Uterus (tissue), 4 donors: Measurements from ENCODE around the gene FIZ1. TPM values are rescaled to one million over a fixed set of nuclear protein-coding genes. Genes with fewer than 3 reads are reported as not detected.

ENCODE experiments used
- DNase-seq, 2 donors: peaks; one replicate each; pipeline ENCODE4 v3.0.0-alpha.2; 2019 to 2020
- H3K27ac ChIP-seq, 2 donors: fragments of 200-600 bp; sonication (generic); 1 replicate in 1 of 2; 2 replicates in 1 of 2; pipeline ENCODE4 v1.5.1; 2016 to 2018
- H3K27me3 ChIP-seq, 2 donors: fragments of 200-600 bp; sonication (generic); one replicate each; pipeline ENCODE4 v1.5.1; 2018 to 2019; ENCODE audit warnings: control low read depth in 1 of 2
- H3K36me3 ChIP-seq, 2 donors: fragments of 200-600 bp; sonication (generic); one replicate each; pipeline ENCODE4 v1.5.1; 2019; ENCODE audit warnings: control low read depth in 1 of 2
- H3K4me1 ChIP-seq, 2 donors: fragments of 200-600 bp; sonication (generic); one replicate each; pipeline ENCODE4 v1.5.1; 2018 to 2019; ENCODE audit warnings: control low read depth in 1 of 2
- H3K4me3 ChIP-seq, 2 donors: fragments of 200-600 bp; sonication (generic); 1 replicate in 1 of 2; 2 replicates in 1 of 2; pipeline ENCODE4 v1.5.1; 2018 to 2019; ENCODE audit warnings: mild to moderate bottlenecking in 1 of 2
- H3K9me3 ChIP-seq, 2 donors: fragments of 200-600 bp; sonication (generic); one replicate each; pipeline ENCODE4 v1.5.1; 2019; ENCODE audit warnings: control low read depth in 1 of 2
- POLR2A ChIP-seq, 2 donors: fragments of 450-650 bp; IDR thresholded peaks; one replicate each; pipeline ENCODE4 v1.6.1; 2016; ENCODE audit warnings: antibody characterized with exemption in 2 of 2, mild to moderate bottlenecking in 1 of 2, moderate library complexity in 1 of 2
- intact Hi-C: fragments of 100-400 bp; cut with DNase I; formaldehyde crosslinking; loops from one replicate; pipeline ENCODE4 v1.15.1; 2023; ENCODE audit warnings: low total_unique reads
- total RNA-seq, 4 donors: library from RNA; depleted of rRNA in 3 of 4; stranded (reverse); fragments of >200 nt in 3 of 4; gene quantifications; one replicate each; pipeline versions ENCODE4 v1.1.0 to v1.2.4, GENCODE V29; 2014 to 2023
- TF ChIP-seq, protein P1 (sequence below), 4 experiments: fragments of 200-600 bp in 2 of 4; fragments of 450-650 bp in 2 of 4; sonication (generic) in 2 of 4; IDR thresholded peaks; one replicate each; pipeline ENCODE4 v1.5.1; 2016 to 2019; ENCODE audit warnings: antibody characterized with exemption in 4 of 4, mild to moderate bottlenecking in 2 of 4, moderate library complexity in 1 of 4
- donor health status: DM: yes; HTN: yes; CAD: no.

FIZ1 gene
- total RNA-seq, 4 donors from 2014 or later: 0.26 to 19.3 (median 2.4) TPM

DNA sequence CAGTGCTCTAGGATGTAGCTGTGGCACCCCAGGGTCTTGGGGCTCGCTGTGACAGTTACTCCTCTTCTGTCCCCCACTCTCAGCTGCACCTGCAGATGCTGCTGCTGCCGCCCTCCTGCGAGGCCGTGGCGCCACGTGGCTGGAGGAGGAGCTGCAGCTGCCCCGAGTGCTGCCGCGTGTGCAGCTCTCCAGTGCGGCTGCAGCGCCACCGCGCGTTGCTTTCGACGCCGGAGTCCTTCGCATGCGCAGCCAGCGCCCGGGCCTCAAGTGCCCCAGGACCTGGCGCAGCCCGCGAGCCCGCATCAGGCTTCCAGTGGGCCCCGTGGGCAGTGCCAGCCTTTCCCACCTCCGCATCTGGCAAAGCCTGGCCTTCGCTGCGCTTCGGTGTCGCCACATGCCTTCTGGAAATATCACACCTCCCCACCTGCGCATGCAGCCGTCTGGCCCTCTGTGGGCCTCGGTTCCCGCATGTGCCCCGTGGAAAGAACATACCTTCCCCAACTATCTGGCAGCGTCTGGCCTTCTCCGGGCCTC is 40.8 kb upstream of the FIZ1 start:
- peaks cover 0 to 41% of the 10 kb centered on the region in 2 donors for H3K4me1 ChIP-seq

DNA sequence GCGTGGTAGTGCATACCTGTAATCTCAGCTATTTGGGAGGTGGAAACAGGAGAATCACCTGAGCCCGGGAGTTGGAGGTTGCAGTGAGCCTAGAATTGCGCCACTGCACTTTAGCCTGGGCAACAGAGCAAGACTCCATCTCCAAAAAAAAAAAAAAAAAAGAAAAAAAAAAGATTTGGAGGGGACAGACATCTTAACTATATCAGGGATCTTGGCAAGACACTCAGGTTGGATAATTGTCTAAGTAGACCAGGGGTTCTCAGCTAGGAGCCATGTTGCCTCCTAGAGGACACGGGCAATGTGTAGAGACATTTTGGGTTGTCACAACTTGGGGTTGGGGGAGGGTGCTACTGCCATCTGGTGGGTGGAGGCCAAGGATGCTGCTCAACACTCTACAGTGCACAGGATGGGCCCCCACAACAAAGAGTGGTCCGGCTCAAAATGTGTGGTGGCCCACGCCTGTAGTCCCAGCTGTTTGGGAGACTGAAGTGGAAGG is 39.6 kb upstream of the FIZ1 start:
- TF ChIP-seq, protein P1, sequence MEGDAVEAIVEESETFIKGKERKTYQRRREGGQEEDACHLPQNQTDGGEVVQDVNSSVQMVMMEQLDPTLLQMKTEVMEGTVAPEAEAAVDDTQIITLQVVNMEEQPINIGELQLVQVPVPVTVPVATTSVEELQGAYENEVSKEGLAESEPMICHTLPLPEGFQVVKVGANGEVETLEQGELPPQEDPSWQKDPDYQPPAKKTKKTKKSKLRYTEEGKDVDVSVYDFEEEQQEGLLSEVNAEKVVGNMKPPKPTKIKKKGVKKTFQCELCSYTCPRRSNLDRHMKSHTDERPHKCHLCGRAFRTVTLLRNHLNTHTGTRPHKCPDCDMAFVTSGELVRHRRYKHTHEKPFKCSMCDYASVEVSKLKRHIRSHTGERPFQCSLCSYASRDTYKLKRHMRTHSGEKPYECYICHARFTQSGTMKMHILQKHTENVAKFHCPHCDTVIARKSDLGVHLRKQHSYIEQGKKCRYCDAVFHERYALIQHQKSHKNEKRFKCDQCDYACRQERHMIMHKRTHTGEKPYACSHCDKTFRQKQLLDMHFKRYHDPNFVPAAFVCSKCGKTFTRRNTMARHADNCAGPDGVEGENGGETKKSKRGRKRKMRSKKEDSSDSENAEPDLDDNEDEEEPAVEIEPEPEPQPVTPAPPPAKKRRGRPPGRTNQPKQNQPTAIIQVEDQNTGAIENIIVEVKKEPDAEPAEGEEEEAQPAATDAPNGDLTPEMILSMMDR (IDR thresholded peaks at IDR 0.05): peak in 3 of 4 experiments; percentile 15 to 36 (median 33)
- TF ChIP-seq POLR2A (IDR thresholded peaks at IDR 0.05): no peak
- Histone ChIP-seq H3K27ac (no peak overlapping the region), H3K4me1 (peaks cover 0 to 34% of the 10 kb centered on the region in 2 donors), H3K9me3 (no peaks in the 10 kb centered on the region), H3K4me3 (no peak overlapping the region), H3K36me3 (no peaks in the 10 kb centered on the region), H3K27me3 (no peaks in the 10 kb centered on the region)
- intact Hi-C loops: no loop called here
- DNase-seq: no peak

More for the DNA sequence above, 40.8 kb upstream of the FIZ1 start:
- Histone ChIP-seq H3K9me3 (no peaks in the 10 kb centered on the region), H3K4me3 (peak overlapping the region; percentile 72 to 94), H3K27ac (peak overlapping the region; percentile 88 to 98), H3K27me3 (no peaks in the 10 kb centered on the region), H3K36me3 (no peaks in the 10 kb centered on the region)
- DNase-seq: peak in 1 of 2 donors; percentile 71
- TF ChIP-seq, protein P1 (IDR thresholded peaks at IDR 0.05): peak; percentile 13 to 56 (median 51)
- no peak for TF ChIP-seq POLR2A (IDR thresholded peaks at IDR 0.05)
- intact Hi-C loops: loop anchor here (10.0 kb wide), 1 partner anchor 525 kb away; the partner anchor contains the start of gene PPP1R12C

DNA sequence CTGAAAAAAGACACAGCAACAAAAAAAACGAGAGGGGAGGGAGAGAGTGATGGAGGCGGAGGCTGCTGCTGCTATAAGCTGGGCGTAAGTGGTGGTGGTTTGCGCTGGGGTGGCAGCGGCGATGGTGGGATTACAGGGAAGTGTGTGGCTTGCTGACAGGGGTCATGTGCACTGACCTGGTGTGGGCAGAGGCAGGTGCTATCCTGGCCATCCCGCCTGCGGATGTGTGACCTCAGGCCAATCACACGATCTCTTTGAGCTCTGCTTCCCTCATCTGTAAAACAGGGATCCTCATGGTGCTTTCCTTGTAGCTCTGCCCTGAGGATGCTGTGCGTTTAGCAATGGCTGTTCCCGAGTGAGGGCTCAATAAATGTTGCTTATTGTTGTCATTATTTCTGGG is 38.2 kb upstream of the FIZ1 start:
- intact Hi-C loops: no loop called here
- no peak for DNase-seq
- Histone ChIP-seq H3K27ac (no peak overlapping the region), H3K27me3 (no peaks in the 10 kb centered on the region), H3K4me3 (no peak overlapping the region), H3K4me1 (peaks cover 0 to 30% of the 10 kb centered on the region in 2 donors), H3K9me3 (no peaks in the 10 kb centered on the region), H3K36me3 (no peaks in the 10 kb centered on the region)
- TF ChIP-seq, protein P1 (IDR thresholded peaks at IDR 0.05): no peak
- no peak for TF ChIP-seq POLR2A (IDR thresholded peaks at IDR 0.05)

DNA sequence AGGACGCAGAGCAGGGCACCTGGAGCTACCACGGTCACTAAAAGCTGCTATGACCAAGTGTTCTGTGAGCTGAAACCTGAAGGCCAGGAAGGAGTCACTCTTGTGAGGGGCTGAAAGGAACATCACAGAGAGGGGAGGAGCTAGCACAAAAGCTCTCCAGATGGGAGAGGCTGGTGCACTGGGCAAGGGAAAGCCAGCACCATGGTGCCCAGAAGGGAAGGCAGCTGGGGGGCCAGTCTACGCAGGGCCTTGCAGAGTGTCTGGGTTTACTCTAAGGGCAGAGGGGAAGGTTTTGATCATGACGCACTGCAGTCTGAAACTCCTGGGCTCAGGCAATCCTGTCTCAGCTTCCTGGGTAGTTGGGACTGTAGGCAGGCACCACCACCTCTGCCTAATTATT is 37.4 kb upstream of the FIZ1 start:
- Histone ChIP-seq H3K27ac (no peak overlapping the region), H3K36me3 (no peaks in the 10 kb centered on the region), H3K4me3 (no peak overlapping the region), H3K27me3 (no peaks in the 10 kb centered on the region), H3K9me3 (no peaks in the 10 kb centered on the region), H3K4me1 (peaks cover 0 to 30% of the 10 kb centered on the region in 2 donors)
- intact Hi-C loops: no loop called here
- TF ChIP-seq, protein P1 (IDR thresholded peaks at IDR 0.05): no peak
- no peak for TF ChIP-seq POLR2A (IDR thresholded peaks at IDR 0.05)
- DNase-seq: no peak

DNA sequence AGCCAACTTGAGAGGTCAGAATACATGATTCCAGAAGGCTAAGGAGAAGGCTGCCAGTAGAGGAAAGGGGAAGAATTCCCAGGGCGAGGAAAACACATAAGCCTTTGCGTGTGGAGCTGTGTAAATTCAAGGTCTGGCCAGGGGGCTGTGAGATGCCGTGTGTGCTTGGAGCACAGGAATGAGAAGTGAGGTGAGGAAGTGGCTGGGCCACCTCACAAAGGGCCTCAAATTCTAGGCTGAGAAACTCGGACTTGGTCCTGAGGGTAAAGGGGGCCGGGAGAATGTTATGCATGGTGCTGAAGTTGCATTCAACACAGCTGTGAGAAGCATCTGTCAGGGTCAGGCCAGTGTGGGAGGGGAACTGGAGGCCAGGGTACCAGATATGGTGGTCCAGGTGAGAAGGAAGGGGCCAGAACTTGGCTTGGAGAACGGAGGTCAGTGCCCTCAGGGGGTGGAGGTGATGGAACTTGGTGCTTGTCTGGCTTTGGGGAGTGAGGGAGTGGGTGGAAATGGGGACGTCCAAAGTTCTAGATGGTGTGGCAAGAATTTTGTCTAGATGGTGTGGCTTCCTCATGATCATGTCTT is 36.6 kb upstream of the FIZ1 start:
- intact Hi-C loops: no loop called here

More for the DNA sequence above, 36.6 kb upstream of the FIZ1 start:
- Histone ChIP-seq H3K27me3 (no peaks in the 10 kb centered on the region), H3K4me1 (peaks cover 0 to 30% of the 10 kb centered on the region in 2 donors), H3K9me3 (no peaks in the 10 kb centered on the region), H3K36me3 (no peaks in the 10 kb centered on the region), H3K27ac (peak overlapping the region; percentile 88 to 98), H3K4me3 (peak overlapping the region; percentile 88 to 91)
- DNase-seq: no peak
- no peak for TF ChIP-seq POLR2A (IDR thresholded peaks at IDR 0.05)
- TF ChIP-seq, protein P1 (IDR thresholded peaks at IDR 0.05): no peak
